IPS DF 4.7 (cell line): Measurements from ENCODE around the gene COL6A2.
"Not testable (repeated sequence)": the region's sequence is repeated elsewhere in the genome, so short reads cannot be mapped to it uniquely, and the experiment has no call there.

Experiments used
- DNase-seq: peaks from one replicate; pipeline ENCODE4 v3.0.0-alpha.2; 2013; ENCODE audit warnings: low spot score; ENCODE audit errors: extremely low read depth

Gene COL6A2

GRCh38 chr21:46124926-46125845 lies 27.3 kb downstream of the COL6A2 start:
- DNase-seq: no peak

- DNase-seq: no peak
These were observed 28.0 kb downstream of the COL6A2 start for GRCh38 chr21:46125846-46126301.

- DNase-seq: no peak
These were observed 28.7 kb downstream of the COL6A2 start for GRCh38 chr21:46126309-46127238.

- no peak for DNase-seq
These were observed 29.6 kb downstream of the COL6A2 start for GRCh38 chr21:46127239-46128105.

GRCh38 chr21:46128106-46128932 lies 30.4 kb downstream of the COL6A2 start:
- no peak for DNase-seq

GRCh38 chr21:46128933-46129571 lies 31.1 kb downstream of the COL6A2 start:
- DNase-seq: no peak

- no peak for DNase-seq
These were observed 32.1 kb downstream of the COL6A2 start for GRCh38 chr21:46129846-46130651.

GRCh38 chr21:46130831-46131587 lies 33.1 kb downstream of the COL6A2 start:
- DNase-seq: no peak

- no peak for DNase-seq
These were observed 33.6 kb downstream of the COL6A2 start for GRCh38 chr21:46131588-46131837.

- DNase-seq: no peak
These were observed 34.1 kb downstream of the COL6A2 start for GRCh38 chr21:46131838-46132651.

- no peak for DNase-seq
These were observed 38.0 kb downstream of the COL6A2 start for GRCh38 chr21:46135782-46136395.

GRCh38 chr21:46136739-46137349 lies 38.9 kb downstream of the COL6A2 start:
- no peak for DNase-seq

- DNase-seq: no peak
These were observed 40.0 kb downstream of the COL6A2 start for GRCh38 chr21:46137908-46138307.

- DNase-seq: no peak
These were observed 40.6 kb downstream of the COL6A2 start for GRCh38 chr21:46138383-46138970.

- no peak for DNase-seq
These were observed 41.8 kb downstream of the COL6A2 start for GRCh38 chr21:46139686-46140085.

- DNase-seq: not testable (repeated sequence)
These were observed 42.6 kb downstream of the COL6A2 start for GRCh38 chr21:46140352-46141003.
